GM12878 (cell line): ENCODE measurements around the gene SLC35G1. TPM values are rescaled to one million over a fixed set of nuclear protein-coding genes. Genes with fewer than 3 reads are reported as not detected.

Source experiments
- ATAC-seq: fragments of 200-7000 bp; cut with Tn5 transposase; 3 replicates; pipeline ENCODE4 v1.9.1; 2020; ENCODE audit warnings: mild to moderate bottlenecking, moderate library complexity
- BruUV-seq: library from RNA; stranded (reverse); fragments of 400-500 nt; replicated peaks from 2 replicates; lab custom pipeline; 2021; lab: Mats Ljungman, UMichigan
- CTCF ChIA-PET: fragments of 300-600 bp; sonication (Branson Sonifier 250); formaldehyde crosslinking; extraction: SDS; loops from one replicate; lab custom pipeline; 2021; ENCODE audit warnings: inconsistent platforms; lab: Yijun Ruan, JAX
- POLR2A ChIA-PET: fragments of 350-600 bp; formaldehyde crosslinking; extraction: SDS; loops from one replicate; lab custom pipeline; 2021; ENCODE audit warnings: inconsistent platforms; lab: Charles Lee
- RAD21 ChIA-PET: fragments of 300-600 bp; sonication (Branson Sonifier 250); formaldehyde crosslinking; loops from one replicate; lab custom pipeline; 2023; ENCODE audit warnings: antibody characterized with exemption; ENCODE audit not compliant: unreplicated experiment; lab: Charles Lee
- SMC1A ChIA-PET: fragments of 300-600 bp; sonication (Branson Sonifier 250); formaldehyde crosslinking; loops from one replicate; lab custom pipeline; 2023; ENCODE audit not compliant: unreplicated experiment, uncharacterized antibody; lab: Charles Lee
- DNase-seq: peaks from one replicate; pipeline ENCODE4 v3.0.0-alpha.2; 2011; ENCODE audit warnings: low read depth, low spot score
- FAIRE-seq: peaks from 3 replicates; lab custom pipeline; 2011; peaks lifted over from hg19 to GRCh38; lab: Jason Lieb, UNC
- H2AFZ ChIP-seq: 2 replicates; pipeline ENCODE4 v1.6.0; 2011; ENCODE audit warnings: low read depth, low read length, control low read depth; ENCODE audit not compliant: control insufficient read depth
- H3K27ac ChIP-seq: 2 replicates; pipeline ENCODE4 v1.5.1; 2011; ENCODE audit warnings: control low read depth; ENCODE audit not compliant: control insufficient read depth, insufficient read depth
- H3K27me3 ChIP-seq, 2 experiments: replicated peaks in 1 of 2; 2 replicates each; pipeline versions ENCODE4 v1.6.0 to v1.6.1; 2011; ENCODE audit warnings: low read length in 1 of 2; ENCODE audit not compliant: control insufficient read depth in 2 of 2, insufficient read depth in 2 of 2
- H3K36me3 ChIP-seq, 2 experiments: 2 replicates each; pipeline ENCODE4 v1.5.1; 2011; ENCODE audit warnings: low read length in 1 of 2; ENCODE audit not compliant: control insufficient read depth in 2 of 2, insufficient read depth in 2 of 2
- H3K4me1 ChIP-seq: 2 replicates; pipeline ENCODE4 v1.6.1; 2011; ENCODE audit warnings: mild to moderate bottlenecking, low read length, moderate library complexity, mixed read lengths; ENCODE audit not compliant: control insufficient read depth, insufficient read depth
- H3K4me2 ChIP-seq: 2 replicates; pipeline ENCODE4 v1.6.0; 2011; ENCODE audit warnings: control low read depth; ENCODE audit not compliant: control insufficient read depth, insufficient read depth
- H3K4me3 ChIP-seq: fragments of 200-600 bp; sonication (generic); 2 replicates; pipeline ENCODE4 v1.5.1; 2016
- H3K79me2 ChIP-seq: 2 replicates; pipeline ENCODE4 v1.6.0; 2011; ENCODE audit warnings: low read length; ENCODE audit not compliant: control insufficient read depth, insufficient read depth
- H3K9ac ChIP-seq: 2 replicates; pipeline ENCODE4 v1.8.0; 2011; ENCODE audit warnings: low read length, control low read depth, mixed read lengths; ENCODE audit not compliant: control insufficient read depth, insufficient read depth
- H3K9me3 ChIP-seq: replicated peaks from 3 replicates; pipeline ENCODE4 v1.5.1; 2011; ENCODE audit warnings: mild to moderate bottlenecking, low read length; ENCODE audit not compliant: control insufficient read depth, insufficient read depth
- H4K20me1 ChIP-seq: 2 replicates; pipeline ENCODE4 v1.6.0; 2011; ENCODE audit not compliant: control insufficient read depth, insufficient read depth
- HCFC1 ChIP-seq: fragments of 150-350 bp; IDR thresholded peaks from 2 replicates; pipeline ENCODE4 v1.6.1; 2014; ENCODE audit warnings: low read length
- KDM1A ChIP-seq: fragments of 200-600 bp; sonication (generic); IDR thresholded peaks from 2 replicates; pipeline ENCODE4 v1.6.1; 2016; ENCODE audit warnings: borderline replicate concordance
- NKRF ChIP-seq: fragments of 450-650 bp; conservative IDR thresholded peaks from 2 replicates; pipeline ENCODE4 v1.6.1; 2017; ENCODE audit warnings: mild to moderate bottlenecking, moderate library complexity
- RBBP5 ChIP-seq: fragments of 200-600 bp; sonication (generic); conservative IDR thresholded peaks from 2 replicates; pipeline ENCODE4 v1.6.1; 2016
- RELA ChIP-seq: fragments of 450-650 bp; IDR thresholded peaks from 2 replicates; pipeline ENCODE4 v1.8.0; 2014; ENCODE audit warnings: borderline replicate concordance; ENCODE audit not compliant: partially characterized antibody
- RELB ChIP-seq: fragments of 450-650 bp; IDR thresholded peaks from 2 replicates; pipeline ENCODE4 v1.6.1; 2017; ENCODE audit warnings: low read depth, mild to moderate bottlenecking, moderate library complexity
- SIX5 ChIP-seq: IDR thresholded peaks from 2 replicates; pipeline ENCODE4 v1.6.1; 2011; ENCODE audit warnings: mild to moderate bottlenecking, low read depth, low read length, moderate library complexity; ENCODE audit not compliant: severe bottlenecking
- TARDBP ChIP-seq: IDR thresholded peaks from 2 replicates; pipeline ENCODE4 v1.6.1; 2016; ENCODE audit warnings: borderline replicate concordance
- in situ Hi-C: fragments of 300-500 bp; cut with MboI; formaldehyde crosslinking; loops from 9 replicates; pipeline ENCODE4 v1.14.3; 2018; ENCODE audit warnings: mixed read lengths
- intact Hi-C: fragments of 100-400 bp; cut with micrococcal nuclease; formaldehyde crosslinking; loops from one replicate; pipeline ENCODE4 v1.14.2; 2022; ENCODE audit not compliant: unreplicated experiment
- polyA plus RNA-seq, 11 experiments: library from polyadenylated mRNA; depleted of rRNA in 4 of 11; unstranded in 6 of 11; stranded (reverse) in 5 of 11; fragments of >200 nt; fragmentation: Nextera tagmentation in 4 of 11; fragmentation: Illumina TruSeq in 1 of 11; extraction: Ambion mirVana in 4 of 11; extraction: Trizol in 1 of 11; gene quantifications; 1 replicate in 1 of 11; 2 replicates in 10 of 11; pipeline versions ENCODE4 v1.2.1 to v1.2.3, GENCODE V29; 2011 to 2016; ENCODE audit warnings: inconsistent platforms in 2 of 11, missing spikeins in 2 of 11, low read depth in 1 of 11
- total RNA-seq, 4 experiments: library from RNA; depleted of rRNA in 3 of 4; stranded (reverse); fragments of >200 nt in 3 of 4; fragmentation: Illumina TruSeq in 1 of 4; extraction: Trizol in 1 of 4; gene quantifications; 2 replicates each; pipeline versions ENCODE4 v1.2.1 to v1.2.3, GENCODE V29; 2013 to 2021
- TF ChIP-seq, protein P1 (sequence below): IDR thresholded peaks from 2 replicates; pipeline ENCODE4 v1.6.1; 2012; ENCODE audit warnings: improper control_type of control experiment, low read depth, low read length; ENCODE audit not compliant: insufficient replicate concordance
- TF ChIP-seq, protein P2 (sequence below): fragments of 450-650 bp; IDR thresholded peaks from 2 replicates; pipeline ENCODE4 v1.6.1; 2018; ENCODE audit warnings: borderline replicate concordance, mild to moderate bottlenecking; ENCODE audit not compliant: partially characterized antibody

The SLC35G1 gene
- total and polyA plus RNA-seq, 10 of the 15 experiments (the other 5 are each of a cell fraction or from before 2014, with no cell fraction given), result 1.7 to 8.8 (median 6.7) TPM

- TF ChIP-seq, protein P1, sequence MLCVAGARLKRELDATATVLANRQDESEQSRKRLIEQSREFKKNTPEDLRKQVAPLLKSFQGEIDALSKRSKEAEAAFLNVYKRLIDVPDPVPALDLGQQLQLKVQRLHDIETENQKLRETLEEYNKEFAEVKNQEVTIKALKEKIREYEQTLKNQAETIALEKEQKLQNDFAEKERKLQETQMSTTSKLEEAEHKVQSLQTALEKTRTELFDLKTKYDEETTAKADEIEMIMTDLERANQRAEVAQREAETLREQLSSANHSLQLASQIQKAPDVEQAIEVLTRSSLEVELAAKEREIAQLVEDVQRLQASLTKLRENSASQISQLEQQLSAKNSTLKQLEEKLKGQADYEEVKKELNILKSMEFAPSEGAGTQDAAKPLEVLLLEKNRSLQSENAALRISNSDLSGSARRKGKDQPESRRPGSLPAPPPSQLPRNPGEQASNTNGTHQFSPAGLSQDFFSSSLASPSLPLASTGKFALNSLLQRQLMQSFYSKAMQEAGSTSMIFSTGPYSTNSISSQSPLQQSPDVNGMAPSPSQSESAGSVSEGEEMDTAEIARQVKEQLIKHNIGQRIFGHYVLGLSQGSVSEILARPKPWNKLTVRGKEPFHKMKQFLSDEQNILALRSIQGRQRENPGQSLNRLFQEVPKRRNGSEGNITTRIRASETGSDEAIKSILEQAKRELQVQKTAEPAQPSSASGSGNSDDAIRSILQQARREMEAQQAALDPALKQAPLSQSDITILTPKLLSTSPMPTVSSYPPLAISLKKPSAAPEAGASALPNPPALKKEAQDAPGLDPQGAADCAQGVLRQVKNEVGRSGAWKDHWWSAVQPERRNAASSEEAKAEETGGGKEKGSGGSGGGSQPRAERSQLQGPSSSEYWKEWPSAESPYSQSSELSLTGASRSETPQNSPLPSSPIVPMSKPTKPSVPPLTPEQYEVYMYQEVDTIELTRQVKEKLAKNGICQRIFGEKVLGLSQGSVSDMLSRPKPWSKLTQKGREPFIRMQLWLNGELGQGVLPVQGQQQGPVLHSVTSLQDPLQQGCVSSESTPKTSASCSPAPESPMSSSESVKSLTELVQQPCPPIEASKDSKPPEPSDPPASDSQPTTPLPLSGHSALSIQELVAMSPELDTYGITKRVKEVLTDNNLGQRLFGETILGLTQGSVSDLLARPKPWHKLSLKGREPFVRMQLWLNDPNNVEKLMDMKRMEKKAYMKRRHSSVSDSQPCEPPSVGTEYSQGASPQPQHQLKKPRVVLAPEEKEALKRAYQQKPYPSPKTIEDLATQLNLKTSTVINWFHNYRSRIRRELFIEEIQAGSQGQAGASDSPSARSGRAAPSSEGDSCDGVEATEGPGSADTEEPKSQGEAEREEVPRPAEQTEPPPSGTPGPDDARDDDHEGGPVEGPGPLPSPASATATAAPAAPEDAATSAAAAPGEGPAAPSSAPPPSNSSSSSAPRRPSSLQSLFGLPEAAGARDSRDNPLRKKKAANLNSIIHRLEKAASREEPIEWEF, result no peak
- TF ChIP-seq NKRF, result no peak
- TF ChIP-seq KDM1A, result no peak
- no peak for TF ChIP-seq SIX5
- no peak for TF ChIP-seq RBBP5
Observed at GRCh38 chr10:93875032-93875358, 18.8 kb upstream of the SLC35G1 start (continued).

- CTCF ChIA-PET, result interaction anchor here (1.0 to 2.5 kb wide), 3 partner anchors 16 to 45 kb away, joined by 3 to 11 read pairs (median 3); no protein-coding TSS in a partner anchor
- intact Hi-C loops, result no loop called here
Observed at GRCh38 chr10:93876381-93876780, 17.4 kb upstream of the SLC35G1 start.

More at GRCh38 chr10:93876381-93876780, 17.4 kb upstream of the SLC35G1 start:
- DNase-seq, result no peak
- no TSS peak for BruUV-seq
- no peak overlapping the region for H3K27ac ChIP-seq
- no peak for FAIRE-seq
- ChIA-PET POLR2A (no interaction called here), RAD21 (no interaction called here), SMC1A (no interaction called here)
- no peak overlapping the region for H2AFZ ChIP-seq
- H3K79me2 ChIP-seq, result no peaks in the 10 kb centered on the region
- ATAC-seq, result no peak
- no peak overlapping the region for H3K9ac ChIP-seq
- in situ Hi-C loops, result no loop called here
- no peaks in the 10 kb centered on the region for H3K36me3 ChIP-seq
- TF ChIP-seq TARDBP (no peak), RELA (no peak), KDM1A (no peak), RELB (no peak), HCFC1 (no peak)
- TF ChIP-seq, protein P2, sequence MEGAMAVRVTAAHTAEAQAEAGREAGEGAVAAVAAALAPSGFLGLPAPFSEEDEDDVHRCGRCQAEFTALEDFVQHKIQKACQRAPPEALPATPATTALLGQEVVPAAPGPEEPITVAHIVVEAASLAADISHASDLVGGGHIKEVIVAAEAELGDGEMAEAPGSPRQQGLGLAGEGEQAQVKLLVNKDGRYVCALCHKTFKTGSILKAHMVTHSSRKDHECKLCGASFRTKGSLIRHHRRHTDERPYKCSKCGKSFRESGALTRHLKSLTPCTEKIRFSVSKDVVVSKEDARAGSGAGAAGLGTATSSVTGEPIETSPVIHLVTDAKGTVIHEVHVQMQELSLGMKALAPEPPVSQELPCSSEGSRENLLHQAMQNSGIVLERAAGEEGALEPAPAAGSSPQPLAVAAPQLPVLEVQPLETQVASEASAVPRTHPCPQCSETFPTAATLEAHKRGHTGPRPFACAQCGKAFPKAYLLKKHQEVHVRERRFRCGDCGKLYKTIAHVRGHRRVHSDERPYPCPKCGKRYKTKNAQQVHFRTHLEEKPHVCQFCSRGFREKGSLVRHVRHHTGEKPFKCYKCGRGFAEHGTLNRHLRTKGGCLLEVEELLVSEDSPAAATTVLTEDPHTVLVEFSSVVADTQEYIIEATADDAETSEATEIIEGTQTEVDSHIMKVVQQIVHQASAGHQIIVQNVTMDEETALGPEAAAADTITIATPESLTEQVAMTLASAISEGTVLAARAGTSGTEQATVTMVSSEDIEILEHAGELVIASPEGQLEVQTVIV, result no peak
- no peaks in the 10 kb centered on the region; a peak in 1 of 4 replicates for H3K27me3 ChIP-seq
- no peak overlapping the region for H3K4me3 ChIP-seq
- no peak overlapping the region for H3K4me2 ChIP-seq
- no peaks in the 10 kb centered on the region for H4K20me1 ChIP-seq
- H3K9me3 ChIP-seq, result no peaks in the 10 kb centered on the region
- H3K4me1 ChIP-seq, result no peaks in the 10 kb centered on the region
